GM19351 (cell line): Measurements from ENCODE around the gene RTN4.
A peak's percentile ranks its signal among the peaks of the same experiment; 100 is the strongest.

Source experiments
- ATAC-seq: cut with Tn5 transposase; IDR thresholded peaks from one replicate; pipeline ENCODE4 v1.9.1; 2021; ENCODE audit warnings: mild to moderate bottlenecking, moderate library complexity; ENCODE audit not compliant: unreplicated experiment

The RTN4 gene

DNA sequence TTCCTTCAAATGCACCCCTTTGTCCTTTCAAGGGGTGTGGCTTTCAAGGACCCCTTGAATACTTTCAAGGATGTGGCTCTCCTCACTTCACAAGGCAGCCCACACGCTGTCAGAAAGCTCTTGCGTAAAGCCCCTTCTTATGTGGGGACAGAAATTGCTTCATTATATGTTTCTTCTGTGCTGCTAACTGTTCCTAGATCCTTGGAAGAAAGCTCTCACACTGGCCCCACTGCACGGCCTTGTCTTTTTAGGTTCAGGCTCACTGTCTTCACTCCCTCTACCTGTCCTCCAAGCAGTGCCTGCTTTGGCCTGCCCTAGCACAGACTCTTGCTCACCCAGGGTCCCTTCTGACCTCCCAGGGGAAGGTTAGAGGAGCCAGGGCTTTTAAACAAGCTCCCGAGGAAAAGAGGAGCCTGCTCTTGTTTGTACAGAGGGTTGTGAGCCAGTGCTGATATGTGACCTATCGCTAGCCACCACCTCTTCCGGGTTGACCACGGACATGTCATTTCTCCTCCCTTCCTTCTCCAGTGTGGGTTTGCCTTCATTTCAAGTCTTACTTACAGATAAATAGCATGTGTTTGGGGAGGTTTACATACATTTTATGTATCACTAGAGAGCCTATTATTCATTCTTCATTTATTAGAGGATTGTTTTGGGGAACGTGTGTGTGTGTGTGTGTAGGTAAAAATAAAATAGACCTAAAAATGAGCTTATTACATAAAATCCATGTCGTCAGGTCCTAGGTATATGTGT, 94.7 kb downstream of the RTN4 start:
- no peak for ATAC-seq

DNA sequence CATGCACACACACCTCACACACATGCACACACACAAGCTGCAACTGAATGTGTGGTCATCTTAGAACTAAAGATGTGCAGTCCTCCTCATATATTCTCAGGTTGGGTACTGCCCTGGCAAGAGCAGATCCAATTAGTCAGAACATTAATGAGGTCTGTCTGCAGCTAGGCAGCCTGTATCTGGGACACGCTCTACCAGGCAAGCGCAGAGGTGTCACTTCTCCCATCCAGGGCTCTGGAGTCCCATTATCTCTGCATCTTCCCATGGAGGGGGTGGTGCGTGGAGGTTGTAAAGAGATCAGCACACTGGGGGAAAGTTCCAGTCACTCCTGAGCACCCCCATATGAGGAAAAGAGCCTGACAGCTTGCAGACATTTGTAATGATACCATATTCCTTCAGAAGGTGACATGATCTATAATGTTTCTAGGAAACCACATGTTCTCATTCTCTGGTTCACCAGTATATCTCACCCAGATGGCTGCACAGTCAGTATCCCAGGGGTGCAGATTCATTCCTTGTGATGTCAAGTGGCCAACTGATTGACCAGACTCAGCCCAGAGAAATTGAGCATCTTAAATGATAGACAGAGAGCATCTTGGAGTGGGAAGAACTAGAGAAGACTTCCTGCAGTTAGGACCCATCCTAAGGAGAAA, 95.4 kb downstream of the RTN4 start:
- no peak for ATAC-seq

DNA sequence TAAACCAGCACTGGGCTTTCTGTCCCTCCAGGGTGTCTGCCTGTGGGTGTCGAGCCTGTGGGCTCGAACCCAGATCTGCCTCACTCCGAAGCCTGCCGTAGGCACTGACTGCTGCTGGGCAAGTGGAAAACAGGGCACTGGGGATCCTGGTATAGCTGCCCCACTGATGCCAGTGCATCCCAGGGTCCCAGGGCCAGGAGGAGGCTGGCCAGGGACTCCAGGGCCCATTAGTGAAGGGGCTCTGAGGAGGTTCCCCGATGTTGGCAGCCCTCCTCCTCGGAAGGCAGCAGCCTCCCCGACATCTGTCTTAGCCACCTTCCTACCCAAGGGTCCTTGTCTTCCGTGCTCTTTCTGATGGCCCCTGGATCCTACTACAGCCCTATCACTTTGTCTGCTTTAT, 96.1 kb downstream of the RTN4 start:
- ATAC-seq = no peak

DNA sequence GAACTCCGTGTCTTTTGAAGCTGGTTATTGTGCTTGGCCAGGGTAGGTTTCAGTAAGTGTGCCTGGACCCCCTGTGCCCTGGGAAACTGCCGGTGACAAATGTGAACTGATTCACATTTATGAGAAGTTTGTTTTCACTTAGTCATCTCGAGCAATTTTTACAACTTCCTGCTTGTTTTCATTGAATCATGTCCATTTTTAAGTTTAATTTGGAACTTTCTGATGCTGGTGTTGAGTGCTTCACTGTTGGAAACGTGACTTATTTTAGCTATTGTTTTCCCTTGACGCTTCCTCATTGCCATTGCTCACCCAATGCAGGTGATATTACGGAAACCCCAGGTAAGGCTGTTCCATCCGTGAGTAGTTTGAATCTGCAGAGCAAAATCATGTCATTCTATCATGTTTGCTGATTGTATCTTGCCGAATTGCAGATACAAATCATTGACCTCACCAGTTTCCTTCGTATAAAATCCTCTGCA, 97.2 kb downstream of the RTN4 start:
- ATAC-seq = no peak

DNA sequence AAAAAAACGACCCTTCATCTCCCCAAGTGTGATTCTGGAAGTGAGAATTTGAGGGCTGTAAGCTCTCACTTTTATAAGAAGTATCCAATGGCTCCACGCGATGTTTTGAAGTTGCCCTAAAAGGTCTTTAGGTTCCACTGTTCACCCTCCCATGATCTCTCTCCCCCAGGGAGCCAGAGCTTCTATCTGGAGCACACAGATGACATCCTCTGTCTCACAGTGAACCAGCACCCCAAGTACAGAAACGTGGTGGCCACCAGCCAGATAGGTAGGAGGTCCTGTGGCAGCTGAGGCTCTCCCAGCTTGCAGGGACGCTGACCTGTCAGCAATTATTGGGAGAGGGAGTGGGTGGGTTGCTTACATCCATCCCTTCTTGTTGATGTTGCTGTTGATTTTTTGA, 97.8 kb downstream of the RTN4 start:
- ATAC-seq = no peak

DNA sequence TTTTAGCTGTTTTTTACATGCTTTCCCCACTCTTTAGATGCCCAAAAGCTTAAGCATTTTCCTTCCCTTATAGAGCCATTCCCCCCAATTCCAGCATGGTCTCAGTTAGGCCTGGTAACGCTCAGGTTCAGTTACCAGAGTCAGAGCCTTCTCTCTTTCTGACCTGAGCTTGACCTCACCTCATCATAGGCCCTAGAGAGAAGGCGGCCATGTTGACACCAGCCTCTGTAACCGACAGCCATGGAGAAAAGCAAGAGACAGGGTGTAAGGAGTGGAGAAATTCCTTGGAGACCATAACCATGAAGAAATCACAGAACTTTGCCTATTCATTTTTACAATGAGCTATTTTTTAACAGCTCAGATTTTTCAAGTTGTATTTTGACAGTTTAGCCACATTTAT, 99.4 kb downstream of the RTN4 start:
- no peak for ATAC-seq

DNA sequence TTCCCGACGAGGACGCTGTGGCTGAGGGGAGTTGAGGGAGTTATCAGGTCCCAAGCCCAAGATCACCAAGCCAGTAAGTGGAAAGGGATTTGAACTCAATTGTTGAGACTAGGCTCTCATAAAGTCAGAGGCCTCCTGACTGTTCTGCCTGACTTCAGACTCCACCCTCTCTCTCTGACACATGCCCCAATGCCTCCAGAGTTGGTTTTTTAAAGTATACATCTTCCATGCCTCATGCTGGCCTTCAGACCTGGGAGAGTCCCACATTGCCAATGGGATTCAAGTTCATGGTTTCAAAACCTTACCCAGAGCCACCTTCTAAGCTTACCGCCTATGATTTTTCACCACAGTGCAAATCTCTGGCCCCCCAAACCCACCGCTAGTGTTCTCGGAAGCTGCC, 100.8 kb downstream of the RTN4 start:
- no peak for ATAC-seq

DNA sequence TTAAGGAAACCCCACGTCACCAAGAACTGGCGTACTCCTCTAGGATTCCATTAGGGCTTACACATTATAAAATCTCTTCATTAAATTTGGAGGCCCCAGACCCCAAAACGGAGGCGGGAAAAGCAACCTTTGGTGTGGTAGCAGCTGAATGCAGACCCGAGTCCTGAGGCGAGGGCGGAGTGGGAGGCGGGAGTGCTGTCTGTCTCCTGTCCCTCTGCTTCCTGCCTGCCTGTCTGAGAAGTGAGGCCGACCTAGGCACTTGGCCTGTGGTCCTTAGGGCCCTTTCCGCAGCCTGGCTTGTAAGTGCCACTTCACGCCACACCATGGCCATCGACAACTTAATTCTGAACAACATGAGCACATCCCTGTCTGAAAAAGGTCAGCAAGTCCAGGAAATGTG, 102.1 kb downstream of the RTN4 start:
- ATAC-seq = no peak

DNA sequence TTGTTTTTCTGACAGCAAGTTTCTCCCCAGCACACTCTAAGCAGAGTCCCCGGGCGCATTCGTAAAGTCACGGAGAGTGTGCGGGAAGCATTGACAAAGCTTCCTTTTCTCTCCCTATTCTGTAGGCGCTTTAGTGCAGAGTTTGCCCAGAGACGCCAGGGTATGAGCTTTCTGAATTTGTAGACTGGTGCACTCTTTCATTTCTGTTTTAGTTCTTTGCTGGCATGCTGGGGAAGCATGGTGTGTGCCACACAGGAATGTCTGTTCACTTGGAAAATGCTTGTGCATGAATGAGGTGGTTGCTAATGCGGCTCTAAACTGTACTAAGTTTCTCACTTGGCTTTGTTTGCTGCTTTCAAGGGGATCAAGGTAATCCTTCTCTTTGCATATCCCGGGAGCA, 102.6 kb downstream of the RTN4 start:
- ATAC-seq = no peak

DNA sequence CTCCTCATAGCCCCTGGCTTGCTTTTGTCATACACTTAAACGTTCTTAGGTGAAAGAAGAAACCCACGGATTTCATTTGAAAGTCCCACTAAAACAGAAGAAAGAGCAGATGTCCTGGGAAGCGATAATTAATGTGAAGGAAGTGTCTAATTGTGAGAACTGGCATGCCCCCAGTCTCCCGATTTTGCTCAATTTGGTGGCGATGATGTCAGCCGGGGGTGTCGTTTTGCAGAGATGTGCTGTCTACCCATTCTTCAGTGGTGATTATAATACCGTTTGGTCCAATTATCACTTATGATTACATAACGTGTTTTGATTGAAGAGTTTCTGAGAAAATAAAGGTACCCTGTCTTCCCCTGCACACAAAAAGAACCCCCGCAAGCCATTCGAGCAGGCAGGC, 103.1 kb downstream of the RTN4 start:
- ATAC-seq = no peak

DNA sequence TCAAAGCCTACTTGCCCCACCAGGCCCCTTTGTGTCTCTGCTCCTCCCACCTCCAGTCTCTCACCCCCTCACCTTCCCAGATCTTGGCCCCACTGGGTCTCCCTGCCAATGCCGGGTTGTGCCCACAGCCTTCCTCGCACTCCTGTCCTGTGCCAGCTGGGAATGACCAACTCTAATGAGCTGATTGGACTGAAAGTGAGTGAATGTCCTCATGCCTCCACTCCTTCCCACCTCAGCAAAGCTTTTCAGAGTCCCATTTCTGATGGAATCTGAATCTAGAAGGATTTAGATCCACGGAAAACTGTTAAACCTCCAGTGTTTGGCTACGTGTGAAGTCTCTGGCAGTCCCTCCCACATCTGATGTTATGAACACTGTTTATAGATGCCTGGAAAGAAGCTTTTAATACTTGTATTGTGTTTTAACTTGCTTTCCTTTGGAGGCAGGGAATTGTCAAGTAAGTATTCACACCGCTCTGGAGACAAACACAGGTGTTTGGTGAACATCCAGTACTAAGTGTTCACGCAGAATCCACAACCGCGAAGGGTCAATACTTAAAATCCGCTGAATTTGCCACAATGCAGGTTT, 103.9 kb downstream of the RTN4 start:
- ATAC-seq = no peak

DNA sequence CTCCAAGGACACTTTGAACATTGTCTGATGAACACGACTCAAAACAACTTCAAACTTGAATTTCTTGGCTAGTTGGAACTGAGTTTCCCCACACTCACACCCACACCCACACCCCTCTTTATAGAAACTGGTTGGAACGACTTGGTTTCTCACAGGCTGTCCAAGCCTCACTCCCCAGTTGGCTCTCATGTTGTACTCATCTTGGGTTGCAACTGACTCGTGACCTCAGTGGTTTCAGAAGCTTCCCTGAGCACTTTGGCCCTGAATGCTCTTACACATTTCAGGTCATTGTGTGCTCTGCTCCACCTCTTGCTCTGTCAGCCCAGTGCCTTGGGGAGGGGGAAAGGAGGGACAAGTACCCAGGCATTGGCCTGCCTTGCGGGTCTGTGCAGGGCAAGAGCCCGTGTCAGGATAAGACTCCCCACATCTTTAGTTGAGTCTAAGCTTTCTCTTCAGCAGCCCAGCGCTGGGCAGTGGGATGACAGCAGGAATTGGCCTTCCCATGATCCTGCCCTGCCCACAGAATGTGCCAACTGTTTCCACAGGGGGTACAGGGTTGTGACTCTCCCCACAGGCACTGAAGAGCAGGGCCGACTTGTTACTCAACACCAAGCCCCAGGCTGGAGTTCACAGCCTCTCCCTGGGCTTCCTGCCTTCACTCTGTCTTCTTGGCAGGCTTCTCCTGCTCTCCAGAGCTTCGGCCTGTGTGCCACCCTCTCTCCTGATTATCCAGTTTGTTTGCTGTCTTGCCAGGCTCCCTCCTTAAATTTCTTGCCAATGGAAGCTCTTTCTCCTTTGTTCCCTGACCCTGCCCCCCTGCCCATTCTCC, 104.6 kb downstream of the RTN4 start:
- peak; percentile 87 for ATAC-seq

DNA sequence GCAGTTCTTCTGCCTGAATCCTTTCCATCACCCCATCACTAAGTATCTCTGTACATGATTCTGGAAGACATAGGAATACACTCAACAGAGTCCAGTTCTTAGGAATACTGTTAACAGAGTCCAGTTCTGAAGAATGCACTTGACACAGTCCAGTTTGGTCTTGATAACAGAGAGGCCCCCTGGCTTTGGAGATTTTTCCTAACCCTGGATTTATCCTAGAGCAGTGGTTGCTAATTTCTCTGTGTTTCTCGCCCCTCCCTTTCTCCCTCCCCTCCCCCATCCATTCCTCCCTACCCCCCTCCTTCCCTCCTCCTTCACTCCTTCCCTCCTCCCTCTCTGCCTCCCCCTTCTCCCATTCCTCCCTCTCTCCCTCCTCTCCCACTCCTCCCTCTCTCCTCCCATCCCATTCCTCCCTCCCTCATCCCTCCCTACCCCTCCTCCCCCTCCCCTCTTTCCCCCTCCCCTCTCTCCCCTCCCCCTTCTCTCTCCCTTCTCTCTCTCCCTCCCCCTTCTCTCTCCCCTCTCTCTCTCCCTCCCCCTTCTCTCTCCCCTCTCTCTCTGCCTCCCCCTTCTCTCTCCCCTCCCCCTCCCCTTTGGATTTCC, 105.4 kb downstream of the RTN4 start:
- no peak for ATAC-seq

DNA sequence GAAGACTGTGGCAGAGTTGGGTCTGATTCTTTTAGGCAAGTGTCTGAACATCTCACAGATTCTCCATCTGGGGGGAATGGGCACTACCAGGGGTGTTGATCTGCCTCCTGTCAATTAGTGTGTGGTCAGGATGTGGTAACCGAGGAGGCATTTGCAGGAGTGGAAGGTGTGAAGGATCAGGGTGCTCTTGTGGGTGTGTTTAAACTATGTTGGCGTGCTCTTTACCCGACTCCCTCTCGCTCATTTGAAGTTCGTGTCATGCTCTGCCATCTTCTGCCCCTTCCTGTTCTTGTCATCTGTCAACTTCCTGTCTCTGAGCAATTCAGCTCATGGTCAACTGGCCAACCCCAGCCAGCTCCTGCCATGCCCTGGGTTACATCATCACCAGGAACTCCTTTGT, 107.9 kb downstream of the RTN4 start:
- no peak for ATAC-seq

DNA sequence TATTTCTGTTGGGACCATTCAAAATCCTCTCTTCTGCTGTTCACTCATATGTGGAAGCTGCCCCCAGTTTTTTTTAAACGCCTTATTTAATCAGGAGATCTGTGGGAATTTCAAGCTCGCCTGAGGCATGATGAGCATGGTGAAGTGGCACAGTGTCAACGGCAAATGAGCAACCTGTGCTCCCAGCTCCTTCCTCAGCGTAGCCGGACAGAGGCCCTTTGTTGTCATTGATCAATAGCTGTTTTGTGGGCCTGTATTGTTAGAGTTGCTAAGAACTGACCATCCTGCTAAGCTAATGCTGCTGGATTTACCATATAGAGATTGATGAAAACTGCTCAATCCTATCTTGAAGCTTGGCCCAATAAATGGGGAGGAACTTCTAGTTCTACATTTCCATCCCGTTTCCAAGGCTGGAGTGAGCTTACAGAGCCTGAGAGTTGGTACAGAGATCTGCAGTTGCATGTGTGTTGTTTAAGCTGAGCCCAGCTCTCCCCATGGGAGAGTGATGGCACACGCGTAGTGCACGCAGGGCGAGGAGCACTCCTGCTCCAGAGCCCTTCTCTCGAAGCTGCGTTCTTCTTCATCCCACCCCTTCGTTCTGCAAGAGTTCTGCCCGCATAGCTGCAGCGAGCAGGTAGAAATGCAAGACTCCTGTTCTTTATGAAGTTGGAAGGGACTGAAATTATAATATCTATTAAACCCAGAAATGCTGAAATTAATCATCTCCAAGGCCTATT, 108.8 kb downstream of the RTN4 start:
- ATAC-seq = no peak

DNA sequence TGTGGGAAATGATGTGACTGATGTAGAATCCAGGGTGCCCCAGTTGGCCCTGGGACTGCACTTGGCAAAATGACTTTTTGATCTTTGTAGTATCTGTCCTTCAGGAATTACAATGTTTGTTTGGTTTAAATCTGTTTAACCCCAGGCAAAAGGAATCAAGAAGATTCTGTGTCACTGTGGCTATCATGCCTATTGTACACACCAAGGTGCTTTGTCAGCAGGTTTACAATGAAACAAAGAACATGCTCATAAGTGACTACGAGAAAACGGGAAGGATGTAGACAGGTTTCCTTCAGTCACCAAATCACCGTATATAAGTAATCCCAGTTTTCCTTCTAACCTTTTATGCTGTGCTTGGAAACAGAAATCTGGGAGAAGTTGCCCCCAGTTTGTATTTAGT, 109.5 kb downstream of the RTN4 start:
- no peak for ATAC-seq

DNA sequence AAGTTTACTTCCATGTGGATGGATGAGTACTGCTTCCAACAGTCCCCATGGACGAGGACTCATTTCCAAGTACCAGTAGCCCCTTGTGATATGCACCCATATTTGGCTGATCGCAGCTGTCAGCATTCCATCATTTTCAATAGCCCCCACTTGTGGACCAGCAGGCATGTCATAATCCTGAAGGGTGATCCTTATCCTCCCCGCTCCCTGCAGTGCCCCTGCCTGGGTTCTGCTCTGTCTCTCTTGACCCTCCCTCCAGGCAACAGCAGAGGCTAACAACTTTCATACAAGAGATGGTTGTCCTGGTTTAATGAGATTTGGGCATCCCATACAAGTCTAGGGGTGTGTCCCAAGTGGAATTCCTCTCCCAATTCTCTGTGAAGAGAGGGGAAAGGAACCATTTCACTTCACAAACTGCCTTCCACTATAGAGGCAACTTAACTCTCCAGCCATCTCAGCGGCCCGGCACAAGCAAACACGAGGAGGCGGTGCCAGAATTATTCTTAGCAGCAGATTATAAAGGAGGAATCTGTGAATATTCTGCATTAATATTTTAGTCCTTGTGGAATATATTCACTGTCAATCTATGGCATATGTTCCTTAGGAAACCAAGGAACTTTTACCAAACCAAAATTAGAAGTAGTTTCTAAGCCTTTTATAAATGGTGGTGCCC, 110.7 kb downstream of the RTN4 start:
- ATAC-seq = no peak

DNA sequence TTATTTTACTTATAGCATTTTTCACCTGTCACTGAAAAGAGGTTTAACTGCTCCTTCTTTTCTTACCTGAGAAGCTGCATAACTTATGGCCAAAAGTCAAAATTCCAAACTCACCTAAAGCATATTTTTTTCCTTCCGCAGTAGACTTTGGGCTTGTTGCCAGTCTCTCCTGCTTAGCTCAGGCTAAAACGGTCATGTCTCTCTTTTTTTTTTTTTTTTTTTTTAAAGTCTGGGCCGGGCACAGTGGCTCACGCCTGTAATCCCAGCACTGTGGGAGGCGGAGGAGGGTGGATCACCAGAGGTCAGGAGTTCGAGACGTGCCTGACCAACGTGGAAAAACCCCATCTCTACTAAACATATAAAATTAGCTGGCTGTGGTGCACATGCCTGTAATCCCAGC, 113.5 kb downstream of the RTN4 start:
- ATAC-seq = no peak

DNA sequence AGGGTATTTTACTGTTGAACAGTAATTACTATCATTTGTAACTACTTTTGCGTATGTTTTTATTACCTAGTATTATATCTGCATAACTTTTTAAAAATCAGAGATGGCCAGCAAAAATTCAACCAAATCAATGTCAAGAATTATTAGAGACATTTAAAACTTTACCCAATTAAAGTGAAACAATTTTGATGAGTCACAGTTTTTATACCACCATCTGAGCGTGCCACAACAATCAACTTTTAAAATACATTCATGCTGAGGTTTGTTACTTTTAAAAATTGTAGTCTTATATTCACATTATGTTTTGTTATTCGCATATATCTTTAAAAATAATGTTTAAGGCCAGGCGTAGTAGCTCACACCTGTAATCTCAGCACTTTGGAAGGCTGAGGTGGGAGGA, 114.9 kb downstream of the RTN4 start:
- ATAC-seq = no peak

DNA sequence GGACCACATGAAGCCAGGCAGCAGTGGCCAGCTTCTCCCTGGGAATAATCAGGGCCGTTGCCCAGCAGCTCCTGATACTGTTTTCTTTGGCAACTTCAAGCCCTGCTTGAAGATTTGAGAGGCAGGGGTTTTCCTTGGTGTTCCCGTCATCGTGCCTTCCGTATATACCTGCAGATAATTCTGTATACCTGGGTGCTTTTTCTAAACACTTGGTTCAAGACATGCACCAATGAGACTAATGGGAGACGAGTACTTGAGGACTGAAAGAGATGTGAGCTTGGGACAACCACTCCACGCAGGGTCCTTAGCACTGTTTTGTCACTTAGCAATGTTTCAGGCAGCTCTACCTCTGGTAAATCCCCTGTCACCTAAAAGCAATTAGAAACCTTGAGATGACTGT, 118.8 kb downstream of the RTN4 start:
- no peak for ATAC-seq
